CD4-positive, alpha-beta T cell treated with Interleukin-4 for 4 hours (primary cell): ENCODE data around the gene RFT1.
A peak's percentile ranks its signal among the peaks of the same experiment; 100 is the strongest.

ENCODE experiments used
- DNase-seq: peaks from one replicate; pipeline ENCODE4 v3.0.0-alpha.2; 2020

The RFT1 gene, protein sequence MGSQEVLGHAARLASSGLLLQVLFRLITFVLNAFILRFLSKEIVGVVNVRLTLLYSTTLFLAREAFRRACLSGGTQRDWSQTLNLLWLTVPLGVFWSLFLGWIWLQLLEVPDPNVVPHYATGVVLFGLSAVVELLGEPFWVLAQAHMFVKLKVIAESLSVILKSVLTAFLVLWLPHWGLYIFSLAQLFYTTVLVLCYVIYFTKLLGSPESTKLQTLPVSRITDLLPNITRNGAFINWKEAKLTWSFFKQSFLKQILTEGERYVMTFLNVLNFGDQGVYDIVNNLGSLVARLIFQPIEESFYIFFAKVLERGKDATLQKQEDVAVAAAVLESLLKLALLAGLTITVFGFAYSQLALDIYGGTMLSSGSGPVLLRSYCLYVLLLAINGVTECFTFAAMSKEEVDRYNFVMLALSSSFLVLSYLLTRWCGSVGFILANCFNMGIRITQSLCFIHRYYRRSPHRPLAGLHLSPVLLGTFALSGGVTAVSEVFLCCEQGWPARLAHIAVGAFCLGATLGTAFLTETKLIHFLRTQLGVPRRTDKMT

DNA sequence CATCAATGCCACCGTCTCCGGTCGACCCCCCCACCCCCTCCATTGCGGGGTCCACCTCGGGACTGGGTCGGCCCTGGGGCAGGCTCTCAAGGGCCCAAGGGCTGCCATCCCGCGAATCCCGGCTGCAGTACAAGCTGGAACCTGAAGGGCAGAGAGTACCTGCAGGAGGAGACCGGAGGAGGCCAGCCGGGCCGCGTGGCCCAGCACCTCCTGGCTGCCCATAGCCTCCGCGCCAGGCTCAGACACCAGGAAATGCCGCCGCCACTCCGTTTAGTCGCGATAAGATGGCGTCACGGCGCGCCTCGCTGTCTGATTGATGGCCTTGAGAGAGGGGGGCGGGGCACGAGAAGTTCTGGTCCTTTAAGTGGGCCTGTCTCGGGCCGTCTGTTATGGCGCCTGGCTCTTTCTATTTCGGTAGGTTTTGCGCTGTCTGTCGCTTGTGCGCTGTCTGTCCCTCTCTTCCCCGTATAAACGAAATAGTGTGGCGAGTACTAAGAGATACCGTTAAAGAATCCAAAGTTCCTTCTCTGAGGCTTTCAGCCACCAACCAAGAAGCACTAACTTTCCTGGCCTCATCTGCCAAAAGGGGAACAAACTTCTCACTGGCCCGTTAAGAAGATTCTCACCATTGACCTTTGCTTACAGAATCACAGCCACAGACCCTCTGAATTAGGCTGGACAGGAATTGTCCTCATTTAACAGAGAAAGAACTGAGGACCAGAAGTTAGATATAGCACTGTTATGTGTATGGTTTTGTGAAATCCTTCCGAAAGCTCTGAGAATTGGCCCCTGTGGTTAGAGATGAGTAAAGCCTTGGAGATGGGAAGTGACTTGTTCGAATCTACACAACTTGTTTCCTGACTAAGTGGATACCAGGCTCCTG, at the start of gene RFT1:
RFT1 (minus strand) TSS at position 257 of the 883 bp plus-strand sequence; CDS start at position 222, 35 bp downstream.
- DNase-seq = peak; percentile 96

DNA sequence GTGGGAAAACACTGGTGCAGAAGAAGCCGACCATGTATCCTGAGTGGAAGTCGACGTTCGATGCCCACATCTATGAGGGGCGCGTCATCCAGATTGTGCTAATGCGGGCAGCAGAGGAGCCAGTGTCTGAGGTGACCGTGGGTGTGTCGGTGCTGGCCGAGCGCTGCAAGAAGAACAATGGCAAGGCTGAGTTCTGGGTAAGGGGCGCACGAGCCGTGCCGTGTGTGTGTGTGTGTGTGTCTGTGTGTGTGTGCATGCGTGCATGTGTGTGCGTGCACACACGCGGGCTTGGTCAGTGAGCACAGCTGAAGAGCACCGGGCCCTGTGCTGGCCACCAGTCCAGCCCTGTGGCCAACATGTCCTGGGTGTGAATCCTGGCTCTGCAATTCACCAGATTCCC, 49.3 kb upstream of the RFT1 start:
- DNase-seq = no peak

DNA sequence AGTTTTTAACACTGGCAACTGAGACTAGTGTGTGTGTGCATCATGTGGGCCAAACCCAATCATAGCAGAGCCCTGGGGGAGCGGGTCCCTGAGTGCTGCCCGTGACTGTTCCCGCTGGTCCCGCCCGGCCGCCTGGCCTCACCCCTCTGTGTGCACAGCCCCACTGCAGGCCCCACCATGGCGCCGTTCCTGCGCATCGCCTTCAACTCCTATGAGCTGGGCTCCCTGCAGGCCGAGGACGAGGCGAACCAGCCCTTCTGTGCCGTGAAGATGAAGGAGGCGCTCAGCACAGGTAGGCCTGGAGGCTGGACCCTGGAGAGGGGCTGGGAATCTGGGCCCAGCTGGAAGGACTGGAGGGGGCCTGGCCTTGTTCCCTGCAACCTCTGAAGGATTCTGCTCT, 48.0 kb upstream of the RFT1 start:
- DNase-seq = no peak

DNA sequence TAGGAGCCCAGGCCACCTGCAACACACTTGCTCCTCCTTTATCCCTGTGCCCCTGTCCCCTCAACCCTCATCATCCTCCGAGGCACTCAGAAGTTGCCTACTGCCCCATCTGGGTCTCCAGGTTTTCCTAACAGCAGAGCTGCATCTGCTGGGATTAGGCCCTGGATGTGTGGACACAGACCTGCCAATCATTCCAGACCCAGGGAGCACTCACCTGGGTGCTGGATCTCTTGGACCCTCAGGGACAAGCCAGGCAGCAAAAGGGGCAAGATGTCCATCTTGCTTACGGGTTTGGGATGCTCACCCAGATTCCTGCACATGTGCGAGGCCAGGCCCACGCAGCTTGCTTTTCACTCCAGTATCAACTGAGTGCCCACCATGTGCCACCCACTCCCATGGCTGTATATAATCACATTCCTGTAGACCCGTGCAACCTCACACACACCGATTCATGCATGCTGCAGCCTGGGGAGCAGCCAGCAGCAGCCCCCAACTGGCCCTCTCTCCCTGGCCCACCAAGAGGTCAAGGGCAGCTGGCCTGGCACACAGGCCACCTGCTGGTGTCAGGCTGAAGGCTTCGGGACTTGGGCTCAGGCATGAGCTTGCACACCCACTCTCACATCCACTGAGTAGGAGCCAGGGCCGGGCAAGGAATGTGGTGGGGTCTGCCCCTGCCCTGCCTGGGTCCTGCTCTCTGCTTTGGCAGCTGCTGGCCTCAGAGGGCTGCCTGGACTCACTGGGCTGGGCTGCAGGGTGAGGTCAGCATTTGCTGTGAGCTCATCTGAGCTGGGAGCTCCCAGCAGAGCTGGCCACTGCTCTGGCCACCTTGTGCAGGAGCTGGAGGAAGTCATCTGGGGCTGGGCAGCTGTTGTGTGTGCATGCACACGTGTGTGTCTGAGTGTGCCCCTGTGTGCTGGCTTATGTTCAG, 45.6 kb upstream of the RFT1 start:
- DNase-seq = no peak

DNA sequence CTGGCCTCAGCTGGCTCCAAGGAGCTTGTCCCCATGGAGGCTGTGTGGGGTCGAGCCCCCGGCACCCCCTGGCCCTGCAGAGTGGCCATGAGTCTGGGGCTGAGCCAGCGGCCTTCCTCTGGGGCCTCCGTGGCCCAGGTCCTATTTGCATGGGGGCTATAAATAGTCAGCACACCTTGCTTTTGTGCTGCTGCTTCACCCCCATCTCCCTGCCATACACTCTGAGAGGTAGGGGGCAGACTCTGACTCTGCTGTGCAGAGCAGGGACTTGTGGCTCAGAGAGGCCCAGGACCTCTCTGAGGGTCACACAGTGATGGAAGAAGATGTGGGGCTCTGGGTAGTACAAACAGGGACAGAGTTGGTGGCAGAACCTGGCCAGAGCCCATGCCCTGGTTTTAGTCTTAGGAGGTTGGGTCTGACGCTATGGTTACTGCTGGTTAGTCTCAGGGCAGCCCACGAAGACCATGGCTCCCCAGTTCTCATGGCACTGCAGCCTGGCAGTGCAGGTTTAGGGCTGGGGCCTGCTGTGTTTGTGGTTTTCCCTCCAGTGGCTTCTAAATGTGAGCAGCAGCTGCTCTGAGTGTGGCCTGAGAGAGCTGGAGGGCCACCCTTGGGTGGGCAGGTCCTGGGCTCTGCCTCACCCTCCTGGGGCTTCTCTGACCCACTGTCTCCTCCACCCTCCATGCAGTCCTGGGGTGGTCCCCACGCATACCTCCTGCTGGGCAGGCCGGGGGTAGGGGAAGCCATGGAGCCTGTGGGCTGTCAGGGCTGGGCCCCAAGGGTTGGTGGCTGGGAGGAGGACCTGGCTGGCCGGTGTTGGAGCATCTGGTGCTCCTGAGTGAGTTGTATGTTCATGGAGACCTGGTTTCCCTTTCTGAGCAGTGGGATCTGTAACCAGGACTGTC, 44.4 kb upstream of the RFT1 start:
- no peak for DNase-seq

DNA sequence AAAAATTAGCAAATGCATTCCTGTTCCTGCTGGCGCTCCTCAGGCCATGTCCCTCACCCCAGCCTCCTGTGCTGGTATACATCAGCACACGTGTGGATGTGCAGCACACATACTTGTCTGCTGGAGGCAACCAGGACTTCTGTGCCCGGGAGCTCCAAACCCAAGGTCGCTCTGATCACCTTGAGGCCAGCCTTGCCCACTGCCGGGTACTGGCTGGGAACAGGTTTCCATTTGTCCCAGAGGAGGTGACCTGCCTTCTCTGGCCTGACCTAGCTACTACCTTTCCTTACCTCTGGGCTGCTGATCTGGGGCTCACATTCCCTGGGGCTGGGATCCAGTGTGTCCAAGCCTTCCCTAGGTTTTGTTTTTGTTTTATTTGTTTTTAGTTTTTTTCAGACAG, 42.9 kb upstream of the RFT1 start:
- DNase-seq = no peak

DNA sequence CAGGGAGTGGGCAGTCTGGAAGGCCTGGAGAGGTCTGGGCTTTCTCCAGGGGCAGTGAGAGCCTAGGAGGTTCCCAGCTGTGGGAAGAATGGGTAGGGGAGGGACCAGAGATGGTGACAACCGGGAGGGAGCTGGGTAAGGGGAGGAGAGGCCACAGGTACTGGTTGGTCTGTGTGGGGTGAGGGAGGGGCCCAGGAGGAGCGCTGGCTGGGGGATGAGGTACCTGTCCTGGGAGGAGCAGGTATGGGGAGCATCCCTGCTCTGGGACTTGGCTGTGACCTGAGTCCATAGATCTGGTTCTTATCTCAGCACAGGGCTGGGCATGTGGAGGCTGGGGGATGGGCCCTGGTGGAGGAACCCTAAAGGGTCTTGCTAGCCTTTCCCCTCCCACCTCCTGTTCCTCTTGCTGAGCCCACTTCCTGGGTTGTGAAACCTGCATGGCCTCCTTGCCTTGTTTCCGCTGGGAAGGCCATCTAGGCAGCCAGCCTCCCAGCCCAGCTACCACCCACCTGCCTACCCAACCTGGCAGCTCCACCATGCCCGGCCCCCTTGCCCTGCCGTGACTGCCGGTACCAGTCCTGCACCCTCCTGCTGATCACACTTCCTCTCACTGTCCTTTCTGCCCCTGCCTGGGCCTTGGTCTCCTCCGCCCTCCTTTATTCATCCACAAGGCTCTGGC, 41.7 kb upstream of the RFT1 start:
- DNase-seq = no peak

DNA sequence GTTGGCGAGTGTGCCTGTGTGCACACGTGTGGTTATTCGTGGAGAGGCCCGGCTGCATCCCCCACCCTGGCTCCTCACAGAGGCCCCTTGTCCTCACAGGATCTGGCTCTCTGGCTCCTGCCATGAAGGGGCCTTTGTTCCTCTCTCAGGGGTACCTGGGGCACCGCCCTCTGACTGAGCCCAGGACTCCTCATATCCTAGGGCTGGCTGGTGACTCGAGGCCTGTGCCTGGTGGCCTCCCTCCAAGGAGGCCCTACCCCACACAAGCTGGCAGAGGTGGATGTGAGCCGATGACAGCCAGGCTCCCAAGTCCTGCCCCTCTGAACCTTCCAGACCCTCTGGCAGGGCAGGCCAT, 40.8 kb upstream of the RFT1 start:
- DNase-seq = no peak

DNA sequence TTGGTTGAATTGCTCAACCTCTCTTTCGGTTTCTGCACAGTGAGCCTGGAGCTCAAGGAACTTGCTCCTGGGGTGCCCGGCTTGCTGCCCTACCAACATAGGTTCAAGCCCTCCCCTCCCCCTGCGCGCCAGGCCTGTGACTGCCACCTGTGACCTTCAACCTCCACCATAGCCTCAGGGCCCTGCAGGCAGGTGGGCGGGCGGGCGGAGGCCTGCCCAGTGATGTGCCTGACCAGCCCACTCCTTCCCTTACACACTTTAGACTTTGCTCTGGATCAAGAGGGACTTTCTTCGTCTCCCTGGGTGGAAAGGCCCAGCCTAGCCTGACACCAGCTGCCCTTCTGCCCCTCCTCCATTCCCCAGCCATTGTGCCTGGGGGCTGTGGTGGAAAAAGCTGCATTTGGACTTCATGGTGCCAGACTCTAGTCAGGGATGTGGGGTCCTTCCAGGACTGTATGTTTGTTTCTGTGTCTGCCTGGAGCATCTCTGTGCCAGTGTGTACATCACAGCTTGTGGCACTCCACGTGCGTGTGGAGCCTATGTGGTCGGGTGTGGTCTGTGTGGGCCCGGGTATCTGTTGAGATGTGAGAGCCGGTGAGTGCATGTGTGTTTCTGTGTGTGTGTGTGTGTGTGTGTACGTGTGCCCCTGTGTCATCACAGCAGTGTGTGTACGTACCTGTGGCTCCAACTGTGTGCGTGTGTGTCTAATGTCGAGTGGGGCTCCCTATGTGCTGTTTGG, 40.3 kb upstream of the RFT1 start:
- peak; percentile 25 for DNase-seq

DNA sequence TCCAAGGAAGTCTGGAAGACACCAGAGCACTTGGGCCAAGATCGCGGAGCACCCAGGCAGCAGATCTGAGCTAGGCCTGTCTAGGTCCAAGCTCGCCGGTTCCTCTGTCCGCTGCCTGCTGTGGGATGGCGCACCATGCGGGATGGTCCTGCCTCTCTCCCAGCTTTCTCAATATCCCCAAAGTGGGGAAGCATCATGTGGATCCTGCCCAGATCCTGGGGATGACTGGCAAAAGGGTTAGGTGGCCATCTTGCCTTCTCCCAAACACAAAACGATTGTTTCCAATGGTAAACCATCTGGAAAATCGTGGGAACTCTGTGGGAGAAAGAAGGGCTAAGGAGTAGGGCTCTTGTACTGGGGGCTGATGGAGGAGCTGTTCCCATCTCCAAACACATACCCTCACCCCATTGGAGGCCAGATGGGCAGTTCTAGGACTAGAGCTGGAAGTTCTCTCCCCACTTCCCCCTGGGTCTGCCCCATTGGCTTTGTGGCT, 39.6 kb upstream of the RFT1 start:
- no peak for DNase-seq

DNA sequence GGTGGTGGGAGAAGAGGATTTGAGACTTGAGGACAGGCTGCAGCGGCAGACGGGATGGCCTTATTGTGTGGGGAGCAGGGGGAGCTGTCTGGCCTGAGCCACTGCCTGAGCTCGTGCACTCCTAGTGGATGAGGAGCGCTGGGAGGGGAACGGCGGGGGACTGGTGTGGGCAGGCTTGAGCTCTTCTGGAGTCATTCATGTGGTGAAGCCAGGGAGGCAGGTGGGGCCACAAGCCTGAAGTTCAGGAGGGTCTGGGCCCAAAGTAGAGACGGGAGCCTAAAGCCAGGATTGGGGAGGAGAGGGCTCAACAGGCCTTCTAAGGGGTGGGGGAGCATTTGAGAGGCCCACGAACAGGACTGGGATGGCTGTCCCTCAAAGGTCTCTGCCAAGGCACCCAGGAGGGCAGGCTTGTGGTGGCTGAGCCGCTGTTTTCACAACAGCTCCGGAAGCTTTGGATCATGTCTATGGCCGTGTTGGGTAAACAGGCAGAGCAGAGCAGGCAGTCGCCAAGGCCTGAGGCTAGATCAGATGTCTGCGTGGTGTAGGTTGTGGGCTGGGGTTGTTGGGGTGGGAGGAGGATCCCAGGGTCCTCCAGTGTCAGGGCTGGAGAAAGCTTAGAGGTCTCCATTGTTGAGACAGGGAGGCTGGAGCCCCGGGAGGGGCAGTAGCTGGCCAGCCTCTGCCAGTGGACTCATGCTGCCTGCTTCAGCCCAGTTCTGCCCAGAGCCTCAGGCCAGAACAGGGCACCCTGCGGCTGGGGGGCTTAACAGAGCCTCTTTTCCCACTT, 39.0 kb upstream of the RFT1 start:
- DNase-seq = no peak

DNA sequence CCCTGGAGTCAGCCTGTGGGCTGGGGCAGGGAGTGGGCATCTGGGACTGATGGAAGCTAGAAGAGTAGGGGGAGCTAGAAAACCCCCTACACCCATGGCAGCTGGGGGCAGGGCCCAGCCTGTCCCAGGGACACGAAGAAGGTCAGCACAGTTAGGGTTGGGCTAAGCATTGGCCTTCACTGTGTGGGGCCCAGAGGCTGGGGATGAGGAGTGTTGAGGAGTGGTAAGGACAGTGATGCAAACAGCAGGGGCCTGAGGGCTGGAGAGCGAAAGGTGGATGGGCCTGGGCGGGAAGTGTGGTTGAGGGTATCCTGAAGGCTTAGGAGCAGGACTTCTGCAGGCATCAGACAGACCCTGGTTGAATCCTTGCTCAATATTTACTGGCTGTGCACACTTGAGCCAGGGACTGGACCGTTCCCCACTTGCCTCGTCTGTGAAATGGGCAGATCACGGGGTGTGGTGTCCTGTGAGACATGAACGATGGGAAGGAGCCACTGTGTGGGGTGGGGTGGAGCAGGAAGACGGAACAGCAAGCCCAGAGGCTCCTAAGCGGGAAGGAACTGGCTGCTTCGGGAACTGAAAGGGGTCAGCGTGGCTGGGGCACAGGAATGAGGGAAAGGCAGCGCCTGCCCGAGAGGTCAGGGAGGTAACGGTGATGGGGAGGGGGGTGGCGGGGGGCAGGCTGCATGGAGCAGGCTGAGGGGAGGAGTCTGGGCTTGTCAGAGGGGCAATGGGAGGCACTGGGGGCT, 38.1 kb upstream of the RFT1 start:
- DNase-seq = no peak

DNA sequence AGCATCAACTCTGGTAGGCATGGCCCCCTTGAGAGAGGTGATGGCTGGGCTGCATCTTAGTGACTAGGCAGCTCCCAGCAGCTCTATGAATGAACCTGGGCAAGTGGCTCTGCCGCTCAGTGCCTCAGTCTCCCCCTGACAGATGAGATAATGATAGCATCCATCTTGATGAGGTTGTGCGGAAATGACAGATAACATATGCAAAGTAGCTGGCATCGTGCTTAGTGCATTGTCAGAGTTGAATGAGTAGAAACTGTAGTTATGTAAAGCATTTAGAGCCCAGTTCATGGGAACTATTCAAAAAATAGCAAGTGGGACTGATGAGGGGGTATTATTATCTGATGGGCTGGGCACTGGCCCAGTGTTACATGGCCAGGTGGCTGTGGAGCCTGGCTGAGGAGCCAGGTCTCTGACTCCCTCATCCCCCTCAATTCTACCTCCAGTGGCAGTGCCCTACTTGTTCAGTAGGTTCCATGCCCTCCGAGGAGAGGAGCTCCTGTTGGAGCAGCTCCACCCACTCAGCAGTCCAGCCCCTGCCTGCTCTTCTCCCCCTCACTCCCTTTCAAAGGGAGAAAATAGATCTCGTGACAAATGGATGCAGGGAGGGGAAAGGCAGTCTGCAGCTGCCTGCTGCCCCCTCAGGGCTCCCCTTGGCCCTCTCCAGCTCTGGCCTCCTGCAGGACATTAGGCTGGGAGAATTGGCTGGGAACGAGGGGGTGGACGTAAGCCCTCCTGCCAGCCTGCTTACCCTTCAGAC, 37.4 kb upstream of the RFT1 start:
- no peak for DNase-seq

DNA sequence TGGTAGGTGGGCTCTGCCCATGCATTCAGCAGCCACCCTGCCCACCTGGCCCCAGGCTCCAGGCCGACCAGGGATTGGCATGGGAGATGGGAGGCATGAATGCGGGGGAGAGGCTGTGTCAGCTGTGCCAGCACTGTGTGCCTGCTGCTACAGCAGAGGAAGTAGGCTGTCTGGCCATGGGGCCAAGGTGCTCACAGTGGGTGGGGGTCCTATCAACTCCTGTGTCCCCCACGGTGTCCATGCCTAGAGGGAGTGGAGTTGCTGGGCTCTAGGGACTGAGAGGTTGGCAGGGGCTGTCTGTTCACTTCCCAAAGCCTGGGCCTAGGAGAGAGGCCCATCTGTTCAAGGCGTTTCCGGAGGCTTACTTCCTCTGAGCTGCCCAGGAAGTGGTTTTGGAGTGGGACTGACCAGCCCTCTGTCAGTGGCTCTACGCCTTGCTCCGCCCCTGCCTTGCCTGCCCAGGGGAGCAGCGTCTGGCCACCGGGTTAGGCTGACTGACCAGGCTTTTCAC, 36.6 kb upstream of the RFT1 start:
- no peak for DNase-seq

DNA sequence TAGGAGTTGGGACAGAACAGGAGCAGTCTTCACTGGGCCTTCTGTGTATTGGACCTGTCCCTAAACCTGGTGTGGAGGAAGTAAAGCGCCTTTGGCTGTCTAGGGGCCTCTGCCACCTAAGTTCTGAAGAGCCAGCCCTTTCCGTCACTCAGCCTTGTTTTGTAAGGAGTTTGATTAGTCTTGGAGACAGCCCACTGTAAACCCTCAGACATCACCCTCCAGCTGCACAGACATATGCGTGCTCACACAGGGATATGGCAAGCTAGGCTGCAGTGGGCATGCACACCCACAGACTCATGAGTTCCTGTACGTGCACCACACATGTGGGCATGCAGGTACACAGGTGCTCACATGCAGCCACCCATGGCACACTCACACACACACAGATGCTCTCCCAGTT, 36.0 kb upstream of the RFT1 start:
- DNase-seq = no peak

DNA sequence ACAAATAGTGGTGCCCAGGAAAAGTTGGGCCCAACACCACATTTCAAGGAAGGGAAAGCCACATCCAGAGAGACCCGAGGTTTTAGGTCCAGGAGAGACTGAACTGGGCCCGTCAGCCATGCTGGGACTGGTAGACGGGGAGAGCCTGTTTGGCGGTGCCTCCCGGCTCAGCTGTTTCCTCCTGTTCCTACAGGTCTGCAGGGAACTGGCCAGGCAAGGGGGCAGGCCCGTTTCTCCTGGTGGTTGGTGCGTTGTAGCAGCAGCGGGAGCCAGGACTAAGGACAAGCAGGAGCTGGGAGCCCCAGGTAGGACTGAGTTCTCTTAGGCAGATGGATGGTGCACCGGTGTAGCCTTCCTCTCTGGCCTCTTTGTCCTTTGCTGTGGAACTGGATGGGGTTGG, 34.7 kb upstream of the RFT1 start:
- no peak for DNase-seq
